HG03135 (cell line): Measurements from ENCODE around the gene WDR53.
"Not testable (repeated sequence)": the region's sequence is repeated elsewhere in the genome, so short reads cannot be mapped to it uniquely, and the experiment has no call there.

Experiments used
- ATAC-seq: cut with Tn5 transposase; IDR thresholded peaks from one replicate; pipeline ENCODE4 v1.9.1; 2021; ENCODE audit warnings: mild to moderate bottlenecking, moderate library complexity; ENCODE audit not compliant: unreplicated experiment

The WDR53 gene

GRCh38 chr3:196568246-196569002, at the start of gene WDR53, which contains the start of gene FBXO45:
WDR53 (minus strand) TSS chr3:196568554; CDS start chr3:196561475, 7,079 bp downstream.
FBXO45 (plus strand) TSS chr3:196568660; CDS start chr3:196568985, 325 bp downstream.
- peak; percentile 88 for ATAC-seq

GRCh38 chr3:196617256-196617655, 48.9 kb upstream of the WDR53 start:
- no peak for ATAC-seq

- ATAC-seq = not testable (repeated sequence)
Observed at GRCh38 chr3:196615234-196615633, 46.9 kb upstream of the WDR53 start.

- no peak for ATAC-seq
Observed at GRCh38 chr3:196611761-196612483, 43.6 kb upstream of the WDR53 start.

- ATAC-seq = no peak
Observed at GRCh38 chr3:196609805-196610515, 41.6 kb upstream of the WDR53 start.

GRCh38 chr3:196609343-196609775, 41.0 kb upstream of the WDR53 start:
- no peak for ATAC-seq

GRCh38 chr3:196608693-196609092, 40.3 kb upstream of the WDR53 start:
- ATAC-seq = no peak

- ATAC-seq = no peak
Observed at GRCh38 chr3:196604548-196604947, 36.2 kb upstream of the WDR53 start.

- ATAC-seq = no peak
Observed at GRCh38 chr3:196603683-196604082, 35.3 kb upstream of the WDR53 start.

- no peak for ATAC-seq
Observed at GRCh38 chr3:196602673-196603072, 34.3 kb upstream of the WDR53 start.

- ATAC-seq = no peak
Observed at GRCh38 chr3:196600359-196600758, 32.0 kb upstream of the WDR53 start.

- no peak for ATAC-seq
Observed at GRCh38 chr3:196599734-196600128, 31.4 kb upstream of the WDR53 start.

- ATAC-seq = not testable (repeated sequence)
Observed at GRCh38 chr3:196597971-196598733, 29.8 kb upstream of the WDR53 start.

GRCh38 chr3:196596355-196596754, 28.0 kb upstream of the WDR53 start:
- ATAC-seq = no peak

GRCh38 chr3:196590279-196590678, 21.9 kb upstream of the WDR53 start:
- ATAC-seq = no peak

- no peak for ATAC-seq
Observed at GRCh38 chr3:196585044-196585757, 16.8 kb upstream of the WDR53 start.

GRCh38 chr3:196572389-196572788, 4.0 kb upstream of the WDR53 start:
- ATAC-seq = no peak

- not testable (repeated sequence) for ATAC-seq
Observed at GRCh38 chr3:196570332-196570731, 2.0 kb upstream of the WDR53 start.

- ATAC-seq = no peak
Observed at GRCh38 chr3:196569003-196569516, 706 bp upstream of the WDR53 start.

- ATAC-seq = no peak
Observed at GRCh38 chr3:196563721-196564225, 4.6 kb downstream of the WDR53 start.
